Nephron (organoid): Measurements from ENCODE around the gene PTCH1.

Experiments used
- H3K27ac Mint-ChIP-seq, 3 experiments: 2 replicates each; pipeline ENCODE4 v1.8.0; 2020; ENCODE audit warnings: mixed read lengths in 3 of 3, mild to moderate bottlenecking in 2 of 3, moderate library complexity in 1 of 3
- H3K27me3 Mint-ChIP-seq: 2 replicates; pipeline ENCODE4 v1.8.0; 2021; ENCODE audit warnings: low read depth, mild to moderate bottlenecking, moderate library complexity, mixed read lengths
- H3K36me3 Mint-ChIP-seq: 2 replicates; pipeline ENCODE4 v1.8.0; 2020; ENCODE audit warnings: low read depth, mixed read lengths
- H3K4me1 Mint-ChIP-seq: 2 replicates; pipeline ENCODE4 v1.8.0; 2020; ENCODE audit warnings: mixed read lengths
- H3K4me3 Mint-ChIP-seq, 3 experiments: 2 replicates each; pipeline ENCODE4 v1.8.0; 2020; ENCODE audit warnings: mild to moderate bottlenecking in 3 of 3, mixed read lengths in 3 of 3, moderate library complexity in 2 of 3
- H3K9me3 Mint-ChIP-seq: 2 replicates; pipeline ENCODE4 v1.8.0; 2020; ENCODE audit warnings: mixed read lengths
- TF ChIP-seq, protein P1 (sequence below), 3 experiments: fragments of 200-600 bp; sonication (generic); IDR thresholded peaks; one replicate each; pipeline ENCODE4 v1.5.0; 2021; ENCODE audit warnings: antibody characterized with exemption in 3 of 3; ENCODE audit not compliant: unreplicated experiment in 3 of 3

The PTCH1 gene

GRCh38 chr9:95407524-95407923, 109.2 kb downstream of the PTCH1 start:
- Mint-ChIP-seq H3K27me3 (peaks cover 4% of the 10 kb centered on the region), H3K27ac (no peak overlapping the region), H3K9me3 (peaks cover 14% of the 10 kb centered on the region), H3K4me3 (no peak overlapping the region), H3K4me1 (peaks cover 11% of the 10 kb centered on the region), H3K36me3 (no peaks in the 10 kb centered on the region)
- TF ChIP-seq, protein P1, sequence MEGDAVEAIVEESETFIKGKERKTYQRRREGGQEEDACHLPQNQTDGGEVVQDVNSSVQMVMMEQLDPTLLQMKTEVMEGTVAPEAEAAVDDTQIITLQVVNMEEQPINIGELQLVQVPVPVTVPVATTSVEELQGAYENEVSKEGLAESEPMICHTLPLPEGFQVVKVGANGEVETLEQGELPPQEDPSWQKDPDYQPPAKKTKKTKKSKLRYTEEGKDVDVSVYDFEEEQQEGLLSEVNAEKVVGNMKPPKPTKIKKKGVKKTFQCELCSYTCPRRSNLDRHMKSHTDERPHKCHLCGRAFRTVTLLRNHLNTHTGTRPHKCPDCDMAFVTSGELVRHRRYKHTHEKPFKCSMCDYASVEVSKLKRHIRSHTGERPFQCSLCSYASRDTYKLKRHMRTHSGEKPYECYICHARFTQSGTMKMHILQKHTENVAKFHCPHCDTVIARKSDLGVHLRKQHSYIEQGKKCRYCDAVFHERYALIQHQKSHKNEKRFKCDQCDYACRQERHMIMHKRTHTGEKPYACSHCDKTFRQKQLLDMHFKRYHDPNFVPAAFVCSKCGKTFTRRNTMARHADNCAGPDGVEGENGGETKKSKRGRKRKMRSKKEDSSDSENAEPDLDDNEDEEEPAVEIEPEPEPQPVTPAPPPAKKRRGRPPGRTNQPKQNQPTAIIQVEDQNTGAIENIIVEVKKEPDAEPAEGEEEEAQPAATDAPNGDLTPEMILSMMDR (IDR thresholded peaks at IDR 0.05; ENCODE audit: unreplicated experiment in 3 of 3), result no peak

GRCh38 chr9:95406121-95406520, 110.7 kb downstream of the PTCH1 start:
- TF ChIP-seq, protein P1 (IDR thresholded peaks at IDR 0.05; ENCODE audit: unreplicated experiment in 3 of 3), result no peak
- no peaks in the 10 kb centered on the region for H3K36me3 Mint-ChIP-seq
- H3K27me3 Mint-ChIP-seq, result peaks cover 4% of the 10 kb centered on the region
- peaks cover 11% of the 10 kb centered on the region for H3K4me1 Mint-ChIP-seq
- no peak overlapping the region for H3K27ac Mint-ChIP-seq
- no peak overlapping the region for H3K4me3 Mint-ChIP-seq
- peaks cover 25% of the 10 kb centered on the region for H3K9me3 Mint-ChIP-seq

DNA sequence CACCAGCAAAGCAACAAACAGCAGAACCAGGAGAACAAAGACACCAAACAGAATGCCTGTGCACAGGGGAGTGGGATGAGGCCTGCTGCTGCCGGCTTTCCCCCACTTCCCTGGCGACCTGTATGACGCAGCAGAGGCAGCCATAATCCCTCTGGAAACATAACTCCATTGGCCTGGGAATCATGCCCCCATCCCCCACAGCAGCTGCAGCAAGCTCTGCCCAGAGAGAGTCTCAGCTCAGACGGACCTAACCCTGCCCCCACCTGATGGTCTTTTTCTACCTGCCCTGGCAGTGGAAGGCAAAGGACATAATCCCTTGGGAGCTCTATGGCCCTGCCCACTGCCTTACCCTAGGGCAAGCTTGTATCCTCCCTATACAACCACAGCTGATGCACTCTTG, 117.5 kb downstream of the PTCH1 start:
- TF ChIP-seq, protein P1 (IDR thresholded peaks at IDR 0.05; ENCODE audit: unreplicated experiment in 3 of 3), result no peak
- Mint-ChIP-seq H3K27me3 (no peaks in the 10 kb centered on the region), H3K36me3 (peaks cover 37% of the 10 kb centered on the region), H3K4me3 (no peak overlapping the region), H3K4me1 (peaks cover 5% of the 10 kb centered on the region), H3K9me3 (peaks cover 57% of the 10 kb centered on the region), H3K27ac (no peak overlapping the region)
